Skeletal muscle cell (primary cell): ENCODE measurements around the gene CELSR2.

Experiments used
- DNase-seq: peaks from one replicate; pipeline ENCODE4 v3.0.0-alpha.2; 2010; ENCODE audit warnings: low read depth
- H3K4me3 ChIP-seq: 2 replicates; pipeline ENCODE4 v1.5.1; 2011; ENCODE audit warnings: low read depth, mild to moderate bottlenecking, control low read depth, low read length, moderate library complexity

The CELSR2 gene

GRCh38 chr1:109225711-109226445, 23.5 kb upstream of the CELSR2 start:
- no peak for DNase-seq
- no peak overlapping the region for H3K4me3 ChIP-seq

GRCh38 chr1:109228167-109228566, 21.2 kb upstream of the CELSR2 start:
- no peak overlapping the region for H3K4me3 ChIP-seq
- DNase-seq, result no peak

- no peak for DNase-seq
- H3K4me3 ChIP-seq, result no peak overlapping the region
Measured at GRCh38 chr1:109229531-109230127, 19.7 kb upstream of the CELSR2 start.

- no peak overlapping the region for H3K4me3 ChIP-seq
- DNase-seq, result no peak
Measured at GRCh38 chr1:109231066-109231465, 18.3 kb upstream of the CELSR2 start.

GRCh38 chr1:109235137-109235536, 14.2 kb upstream of the CELSR2 start:
- DNase-seq, result no peak
- no peak overlapping the region for H3K4me3 ChIP-seq

DNA sequence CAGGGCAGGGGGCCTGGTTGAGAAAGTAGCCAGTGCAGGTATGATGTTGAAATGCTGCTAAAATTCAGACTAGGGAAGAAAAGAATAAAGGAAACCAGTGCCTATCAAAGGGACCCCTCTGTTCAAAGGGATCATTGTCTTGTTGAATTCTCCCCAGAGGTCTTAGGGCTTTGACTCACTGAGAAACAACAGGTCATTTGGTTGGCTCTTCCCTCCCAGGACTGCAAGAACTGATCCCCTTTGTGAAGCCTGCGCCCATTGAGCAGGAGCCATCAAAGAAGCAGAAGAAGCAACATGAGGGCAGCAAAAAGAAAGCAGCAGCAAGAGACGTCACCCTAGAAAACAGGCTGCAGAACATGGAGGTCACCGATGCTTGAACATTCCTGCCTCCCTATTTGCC, 11.8 kb upstream of the CELSR2 start:
- DNase-seq, result no peak
- no peak overlapping the region for H3K4me3 ChIP-seq

DNA sequence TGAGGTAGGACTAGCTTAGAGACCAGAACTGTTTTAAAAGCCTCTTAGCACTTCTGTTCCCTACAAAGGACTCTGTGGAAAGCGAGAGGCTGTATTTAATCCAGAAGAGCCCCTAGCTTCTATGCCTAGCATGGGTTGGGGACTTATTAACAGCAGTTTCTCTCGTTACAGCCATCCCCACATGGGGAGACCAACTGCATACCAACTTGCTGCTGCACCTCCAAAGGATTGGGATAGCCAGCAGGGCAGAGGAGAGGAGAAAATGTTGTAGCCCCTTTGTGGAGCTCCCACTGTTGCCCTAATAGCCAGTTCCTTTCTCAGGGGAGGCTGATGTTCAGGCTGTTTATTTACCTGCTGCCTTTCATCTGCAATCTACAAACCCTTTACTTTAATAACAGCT, 11.0 kb upstream of the CELSR2 start:
- DNase-seq, result no peak
- H3K4me3 ChIP-seq, result no peak overlapping the region

DNA sequence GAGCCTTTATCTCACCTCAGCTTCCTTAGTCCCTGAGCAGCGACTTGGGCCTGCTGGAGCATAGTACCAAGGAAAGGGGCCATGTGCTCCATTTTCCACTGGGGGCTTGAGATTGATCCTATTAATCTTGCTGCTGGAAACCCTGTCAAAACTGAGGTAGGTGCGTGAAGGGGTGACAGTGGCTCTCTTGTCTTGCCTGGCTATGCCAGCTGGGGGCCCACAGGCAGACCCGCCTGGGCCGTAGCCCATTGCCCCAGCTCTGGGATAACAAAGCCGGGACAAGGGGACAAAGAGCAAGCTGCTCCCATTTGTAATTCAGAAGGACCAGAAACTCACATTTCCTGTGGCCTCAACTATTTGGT, 10.3 kb upstream of the CELSR2 start:
- no peak for DNase-seq
- H3K4me3 ChIP-seq, result no peak overlapping the region

DNA sequence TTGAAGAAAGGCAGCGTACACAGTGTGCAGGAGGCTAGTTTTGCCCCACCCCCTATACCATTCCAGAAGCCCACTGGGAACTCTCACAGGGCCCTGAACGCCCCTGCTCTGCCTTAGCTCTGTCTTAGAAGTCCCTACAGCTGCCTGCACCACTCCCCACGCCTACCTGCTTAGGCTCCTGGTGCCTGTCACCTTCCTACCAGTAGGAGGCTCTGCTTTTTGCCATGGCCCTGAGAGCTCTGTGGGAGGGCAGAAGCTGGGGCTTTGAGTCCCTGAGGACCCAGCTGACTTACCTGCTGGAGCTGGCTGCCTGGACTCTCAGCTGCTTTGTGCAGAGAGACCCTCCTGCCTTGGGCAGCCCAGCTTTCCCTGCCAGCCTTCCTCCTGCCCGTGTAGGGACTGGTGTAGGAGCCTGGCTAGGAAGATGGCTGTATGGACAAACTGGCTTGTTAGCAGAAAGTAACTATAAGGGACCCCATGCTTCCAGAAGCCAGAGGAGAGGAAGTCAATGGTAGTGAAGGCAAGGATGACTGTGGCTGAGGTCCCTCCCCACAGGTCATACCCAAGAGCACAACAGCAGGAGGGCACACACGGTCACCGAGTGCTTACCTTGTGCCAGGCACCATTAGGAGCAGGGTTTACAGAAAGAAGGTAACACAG, 9.8 kb upstream of the CELSR2 start:
- no peak for DNase-seq
- no peak overlapping the region for H3K4me3 ChIP-seq

GRCh38 chr1:109240158-109241152, 8.9 kb upstream of the CELSR2 start:
- DNase-seq, result peak; percentile 76

GRCh38 chr1:109241344-109241743, 8.0 kb upstream of the CELSR2 start:
- DNase-seq, result no peak
- no peak overlapping the region for H3K4me3 ChIP-seq

More at GRCh38 chr1:109240158-109241152, 8.9 kb upstream of the CELSR2 start:
- no peak overlapping the region for H3K4me3 ChIP-seq

GRCh38 chr1:109241841-109242345, 7.4 kb upstream of the CELSR2 start:
- H3K4me3 ChIP-seq, result no peak overlapping the region
- DNase-seq, result no peak

GRCh38 chr1:109242387-109242786, 7.0 kb upstream of the CELSR2 start:
- H3K4me3 ChIP-seq, result no peak overlapping the region
- DNase-seq, result no peak

DNA sequence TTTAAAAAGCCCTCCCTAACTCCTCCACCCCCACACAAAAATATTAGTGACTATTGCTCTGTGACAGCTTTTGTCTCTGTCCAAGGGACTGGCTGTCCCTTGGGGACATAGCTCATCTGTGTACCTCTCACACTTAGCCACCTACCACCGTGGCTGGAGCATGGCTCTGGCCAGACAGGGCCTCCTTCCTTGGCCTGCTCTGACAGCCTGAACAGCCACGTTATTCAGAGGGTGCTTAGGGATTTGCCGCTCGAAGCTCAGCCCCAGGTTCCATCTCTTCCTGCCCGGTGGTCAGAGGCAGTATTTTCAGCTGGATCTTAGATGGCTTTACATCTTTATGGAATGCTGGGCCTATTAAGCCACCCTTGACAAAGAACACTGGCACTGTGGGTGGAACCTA, 6.1 kb upstream of the CELSR2 start:
- DNase-seq, result no peak
- no peak overlapping the region for H3K4me3 ChIP-seq

DNA sequence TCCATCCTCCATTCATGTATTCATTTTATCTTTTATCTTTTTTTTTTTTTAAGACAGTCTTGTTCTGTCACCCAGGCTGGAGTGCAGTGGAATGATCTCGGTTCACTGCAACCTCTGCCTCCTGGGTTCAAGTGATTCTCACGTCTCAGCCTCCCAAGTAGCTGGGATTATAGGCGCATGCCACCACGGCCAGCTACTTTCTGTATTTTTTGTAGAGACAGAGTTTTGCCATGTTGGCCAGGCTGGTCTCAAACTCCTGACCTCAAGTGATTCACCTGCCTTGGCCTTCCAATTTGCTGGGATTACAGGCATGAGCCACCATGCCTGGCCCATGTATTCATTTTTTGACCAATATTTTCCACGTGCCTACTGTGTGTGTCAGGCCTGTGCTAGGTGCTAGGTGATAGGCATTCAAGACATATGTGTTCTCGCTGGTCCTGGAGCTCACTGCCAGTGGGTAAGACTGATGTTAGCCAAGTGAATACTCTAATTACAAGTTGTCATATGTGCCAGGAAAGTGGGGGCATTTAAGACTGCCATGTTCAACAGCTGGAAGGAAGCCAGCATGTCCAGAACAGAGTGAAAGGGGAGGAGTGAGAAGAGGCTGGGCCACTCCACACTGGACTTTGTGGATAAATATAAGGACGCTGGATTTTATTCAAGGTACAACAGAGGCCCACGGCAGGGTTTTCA, 5.3 kb upstream of the CELSR2 start:
- H3K4me3 ChIP-seq, result no peak overlapping the region
- no peak for DNase-seq

GRCh38 chr1:109246141-109246551, 3.2 kb upstream of the CELSR2 start:
- no peak for DNase-seq
- no peak overlapping the region for H3K4me3 ChIP-seq

DNA sequence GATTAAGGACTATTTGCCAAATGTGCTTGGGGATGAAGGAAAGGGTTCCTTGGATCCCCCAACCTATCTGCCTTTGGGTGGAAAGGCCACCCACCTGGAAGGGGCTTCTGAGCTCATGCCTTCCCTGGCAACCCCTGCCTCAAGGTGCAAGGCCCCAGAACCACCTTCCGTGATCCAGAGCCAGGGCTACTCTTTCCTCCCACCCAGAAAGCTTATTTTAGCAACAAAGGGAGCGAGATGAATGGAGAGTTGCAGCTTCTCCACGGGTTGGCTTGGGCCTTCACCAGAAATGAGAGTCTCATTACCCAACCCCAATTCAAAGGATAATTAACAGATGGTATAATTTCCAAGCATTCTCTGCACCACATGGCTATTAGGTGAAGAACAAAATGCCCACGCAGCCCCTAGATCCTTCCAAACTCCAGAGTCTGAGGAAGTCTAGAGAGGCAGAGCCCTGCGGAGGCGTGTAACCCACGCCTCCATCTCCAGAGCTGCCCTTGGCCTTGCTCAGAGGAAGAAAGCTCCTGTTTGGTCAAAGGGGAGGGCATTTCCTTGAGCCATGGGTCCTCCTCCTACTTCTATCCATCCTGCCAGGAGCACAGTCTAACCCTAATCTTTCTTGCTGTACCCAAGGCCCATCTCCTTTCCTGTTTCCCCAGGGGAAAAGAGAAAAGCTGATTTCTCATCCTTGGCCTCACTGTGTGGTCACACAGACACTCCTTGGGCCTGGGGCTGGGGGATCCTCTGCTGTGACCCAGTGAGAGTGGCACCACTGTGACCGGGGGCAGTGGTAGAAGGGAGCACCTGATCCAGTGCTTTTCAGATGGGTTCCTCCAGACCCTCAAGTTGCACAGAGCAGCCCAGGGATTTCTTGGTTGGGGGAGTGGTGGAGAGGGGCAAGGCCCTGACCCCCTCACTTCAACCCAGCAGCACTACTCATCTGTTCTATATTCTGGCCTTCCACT, 1.7 kb upstream of the CELSR2 start:
- H3K4me3 ChIP-seq, result no peak overlapping the region
- DNase-seq, result no peak

DNA sequence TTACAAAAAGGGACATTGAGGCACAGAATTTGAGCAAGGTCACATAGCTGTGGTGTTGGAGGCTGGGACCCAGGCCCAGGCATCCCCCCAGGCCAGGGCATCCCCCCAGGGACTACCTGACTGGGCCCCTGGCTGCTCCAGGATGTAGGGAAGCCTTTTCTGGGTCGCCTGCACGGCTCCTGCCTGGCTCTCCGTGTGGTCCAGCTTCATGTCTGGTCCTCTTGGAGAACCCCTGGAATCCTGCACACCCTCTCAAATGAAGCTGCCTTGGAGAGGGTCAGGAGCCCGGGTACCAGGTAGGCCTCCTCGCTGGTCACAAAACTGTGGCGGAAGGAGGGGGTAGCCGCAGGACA, 919 bp upstream of the CELSR2 start:
- H3K4me3 ChIP-seq, result no peak overlapping the region
- no peak for DNase-seq
